GM12878 (cell line): ENCODE data around the gene SNRNP200. TPM values are rescaled to one million over a fixed set of nuclear protein-coding genes. Genes with fewer than 3 reads are reported as not detected.

ENCODE experiments used
- ATAC-seq: fragments of 200-7000 bp; cut with Tn5 transposase; 3 replicates; pipeline ENCODE4 v1.9.1; 2020; ENCODE audit warnings: mild to moderate bottlenecking, moderate library complexity
- BruUV-seq: library from RNA; stranded (reverse); fragments of 400-500 nt; replicated peaks from 2 replicates; lab custom pipeline; 2021; lab: Mats Ljungman, UMichigan
- CTCF ChIA-PET: fragments of 300-600 bp; sonication (Branson Sonifier 250); formaldehyde crosslinking; extraction: SDS; loops from one replicate; lab custom pipeline; 2021; ENCODE audit warnings: inconsistent platforms; lab: Yijun Ruan, JAX
- POLR2A ChIA-PET: fragments of 350-600 bp; formaldehyde crosslinking; extraction: SDS; loops from one replicate; lab custom pipeline; 2021; ENCODE audit warnings: inconsistent platforms; lab: Charles Lee
- RAD21 ChIA-PET: fragments of 300-600 bp; sonication (Branson Sonifier 250); formaldehyde crosslinking; loops from one replicate; lab custom pipeline; 2023; ENCODE audit warnings: antibody characterized with exemption; ENCODE audit not compliant: unreplicated experiment; lab: Charles Lee
- SMC1A ChIA-PET: fragments of 300-600 bp; sonication (Branson Sonifier 250); formaldehyde crosslinking; loops from one replicate; lab custom pipeline; 2023; ENCODE audit not compliant: unreplicated experiment, uncharacterized antibody; lab: Charles Lee
- DNase-seq: peaks from one replicate; pipeline ENCODE4 v3.0.0-alpha.2; 2011; ENCODE audit warnings: low read depth, low spot score
- FAIRE-seq: peaks from 3 replicates; lab custom pipeline; 2011; peaks lifted over from hg19 to GRCh38; lab: Jason Lieb, UNC
- H2AFZ ChIP-seq: 2 replicates; pipeline ENCODE4 v1.6.0; 2011; ENCODE audit warnings: low read depth, low read length, control low read depth; ENCODE audit not compliant: control insufficient read depth
- H3K27ac ChIP-seq: 2 replicates; pipeline ENCODE4 v1.5.1; 2011; ENCODE audit warnings: control low read depth; ENCODE audit not compliant: control insufficient read depth, insufficient read depth
- H3K27me3 ChIP-seq, 2 experiments: replicated peaks in 1 of 2; 2 replicates each; pipeline versions ENCODE4 v1.6.0 to v1.6.1; 2011; ENCODE audit warnings: low read length in 1 of 2; ENCODE audit not compliant: control insufficient read depth in 2 of 2, insufficient read depth in 2 of 2
- H3K36me3 ChIP-seq, 2 experiments: 2 replicates each; pipeline ENCODE4 v1.5.1; 2011; ENCODE audit warnings: low read length in 1 of 2; ENCODE audit not compliant: control insufficient read depth in 2 of 2, insufficient read depth in 2 of 2
- H3K4me1 ChIP-seq: 2 replicates; pipeline ENCODE4 v1.6.1; 2011; ENCODE audit warnings: mild to moderate bottlenecking, low read length, moderate library complexity, mixed read lengths; ENCODE audit not compliant: control insufficient read depth, insufficient read depth
- H3K4me2 ChIP-seq: 2 replicates; pipeline ENCODE4 v1.6.0; 2011; ENCODE audit warnings: control low read depth; ENCODE audit not compliant: control insufficient read depth, insufficient read depth
- H3K4me3 ChIP-seq: fragments of 200-600 bp; sonication (generic); 2 replicates; pipeline ENCODE4 v1.5.1; 2016
- H3K79me2 ChIP-seq: 2 replicates; pipeline ENCODE4 v1.6.0; 2011; ENCODE audit warnings: low read length; ENCODE audit not compliant: control insufficient read depth, insufficient read depth
- H3K9ac ChIP-seq: 2 replicates; pipeline ENCODE4 v1.8.0; 2011; ENCODE audit warnings: low read length, control low read depth, mixed read lengths; ENCODE audit not compliant: control insufficient read depth, insufficient read depth
- H3K9me3 ChIP-seq: replicated peaks from 3 replicates; pipeline ENCODE4 v1.5.1; 2011; ENCODE audit warnings: mild to moderate bottlenecking, low read length; ENCODE audit not compliant: control insufficient read depth, insufficient read depth
- H4K20me1 ChIP-seq: 2 replicates; pipeline ENCODE4 v1.6.0; 2011; ENCODE audit not compliant: control insufficient read depth, insufficient read depth
- BRCA1 ChIP-seq: IDR thresholded peaks from 2 replicates; pipeline ENCODE4 v1.6.1; 2011; ENCODE audit warnings: low read depth, low read length, improper control_type of control experiment
- CEBPB ChIP-seq, 2 experiments: fragments of 150-350 bp in 1 of 2; IDR thresholded peaks; 2 replicates each; pipeline ENCODE4 v1.6.1; 2012 to 2014; ENCODE audit warnings: low read depth in 2 of 2, low read length in 2 of 2, borderline replicate concordance in 1 of 2, inconsistent platforms in 1 of 2
- EP300 ChIP-seq, 2 experiments: fragments of 150-350 bp in 1 of 2; IDR thresholded peaks; 2 replicates each; pipeline ENCODE4 v1.6.1; 2011 to 2012; ENCODE audit warnings: low read depth in 2 of 2, low read length in 2 of 2, borderline replicate concordance in 1 of 2, improper control_type of control experiment in 1 of 2, inconsistent platforms in 1 of 2; ENCODE audit not compliant: control insufficient read depth in 1 of 2
- FOS ChIP-seq: IDR thresholded peaks from 3 replicates; pipeline ENCODE4 v1.6.1; 2011; ENCODE audit warnings: borderline replicate concordance; ENCODE audit not compliant: insufficient read length; ENCODE audit errors: extremely low read depth
- MXI1 ChIP-seq: fragments of 150-350 bp; IDR thresholded peaks from 2 replicates; pipeline ENCODE4 v1.6.1; 2011; ENCODE audit warnings: low read depth, mild to moderate bottlenecking, inconsistent platforms, low read length, improper control_type of control experiment
- NFIC ChIP-seq: IDR thresholded peaks from 2 replicates; pipeline ENCODE4 v1.6.1; 2012; ENCODE audit warnings: low read depth, mild to moderate bottlenecking, inconsistent platforms, low read length, moderate library complexity
- NR2F1 ChIP-seq: fragments of 450-650 bp; conservative IDR thresholded peaks from 2 replicates; pipeline ENCODE4 v1.6.1; 2017; ENCODE audit warnings: mild to moderate bottlenecking
- PBX3 ChIP-seq: IDR thresholded peaks from 2 replicates; pipeline ENCODE4 v1.6.1; 2011; ENCODE audit warnings: mild to moderate bottlenecking, low read depth, low read length, moderate library complexity; ENCODE audit not compliant: insufficient replicate concordance
- SUPT20H ChIP-seq: IDR thresholded peaks from 2 replicates; pipeline ENCODE4 v1.6.1; 2011; ENCODE audit warnings: low read depth, mild to moderate bottlenecking, low read length, moderate library complexity, borderline replicate concordance; ENCODE audit not compliant: control insufficient read depth
- SUZ12 ChIP-seq: fragments of 200-600 bp; sonication (generic); IDR thresholded peaks from one replicate; pipeline ENCODE4 v1.6.1; 2018; ENCODE audit warnings: antibody characterized with exemption, mild to moderate bottlenecking; ENCODE audit not compliant: unreplicated experiment
- ZNF274 ChIP-seq: IDR thresholded peaks from one replicate; pipeline ENCODE4 v1.8.0; 2011; ENCODE audit not compliant: insufficient read length, insufficient read depth
- WGBS: methylation state at CpG from one replicate; pipeline ENCODE4 v1.1.6; 2016; ENCODE audit warnings: low lambda C conversion rate; ENCODE audit not compliant: insufficient replicate concordance, insufficient coverage; ENCODE audit errors: missing lambda C conversion rate; 5-methylcytosine and 5-hydroxymethylcytosine counted together
- in situ Hi-C: fragments of 300-500 bp; cut with MboI; formaldehyde crosslinking; loops from 9 replicates; pipeline ENCODE4 v1.14.3; 2018; ENCODE audit warnings: mixed read lengths
- intact Hi-C: fragments of 100-400 bp; cut with micrococcal nuclease; formaldehyde crosslinking; loops from one replicate; pipeline ENCODE4 v1.14.2; 2022; ENCODE audit not compliant: unreplicated experiment
- polyA plus RNA-seq, 11 experiments: library from polyadenylated mRNA; depleted of rRNA in 4 of 11; unstranded in 6 of 11; stranded (reverse) in 5 of 11; fragments of >200 nt; fragmentation: Nextera tagmentation in 4 of 11; fragmentation: Illumina TruSeq in 1 of 11; extraction: Ambion mirVana in 4 of 11; extraction: Trizol in 1 of 11; gene quantifications; 1 replicate in 1 of 11; 2 replicates in 10 of 11; pipeline versions ENCODE4 v1.2.1 to v1.2.3, GENCODE V29; 2011 to 2016; ENCODE audit warnings: inconsistent platforms in 2 of 11, missing spikeins in 2 of 11, low read depth in 1 of 11
- total RNA-seq, 4 experiments: library from RNA; depleted of rRNA in 3 of 4; stranded (reverse); fragments of >200 nt in 3 of 4; fragmentation: Illumina TruSeq in 1 of 4; extraction: Trizol in 1 of 4; gene quantifications; 2 replicates each; pipeline versions ENCODE4 v1.2.1 to v1.2.3, GENCODE V29; 2013 to 2021

Gene SNRNP200
- total and polyA plus RNA-seq, 10 of the 15 experiments (the other 5 are each of a cell fraction or from before 2014, with no cell fraction given): 59.2 to 176 (median 106) TPM

- TF ChIP-seq PBX3 (no peak), ZNF274 (no peak), FOS (no peak), MXI1 (no peak), BRCA1 (no peak), SUPT20H (no peak), EP300 (IDR thresholded peaks at IDR 0.05; ENCODE audit: borderline replicate concordance in 1 of 2, control insufficient read depth in 1 of 2, low read depth in 2 of 2, low read length in 2 of 2) (no peak), SUZ12 (no peak)
Observed at GRCh38 chr2:96306370-96306769, 1.0 kb upstream of the SNRNP200 start (continued).

- 7% methylated on average over 9 of the region's 9 CpGs for WGBS
- SMC1A ChIA-PET: interaction anchor here (0.6 to 4.0 kb wide), 12 partner anchors 10 to 82 kb away, joined by 3 to 29 read pairs (median 3); partner anchors contain the start of gene NCAPH
- in situ Hi-C loops (no loop called here), intact Hi-C loops (loop anchor here (1.0 to 2.0 kb wide), 4 partner anchors 15 to 40 kb away; partner anchors contain the start of gene CIAO1)
- RAD21 ChIA-PET: interaction anchor here (1.0 to 2.9 kb wide), 5 partner anchors 14 to 100 kb away, joined by 3 to 30 read pairs (median 5); no protein-coding TSS in a partner anchor
- Histone ChIP-seq H3K36me3 (peaks cover 4 to 18% of the 10 kb centered on the region in 2 experiments; a peak in 3 of 4 replicates), H3K4me3 (peak overlapping the region; percentile 90), H3K79me2 (peaks cover 44% of the 10 kb centered on the region), H3K4me2 (peak overlapping the region; percentile 88), H3K9ac (peak overlapping the region; percentile 76), H3K4me1 (peaks cover 5% of the 10 kb centered on the region), H4K20me1 (no peaks in the 10 kb centered on the region), H3K27me3 (no peaks in the 10 kb centered on the region), H3K9me3 (no peaks in the 10 kb centered on the region), H3K27ac (peak overlapping the region; percentile 84), H2AFZ (peak overlapping the region; percentile 38)
- no peak for FAIRE-seq
- no peak for DNase-seq
- BruUV-seq: TSS peak; percentile 97
- peak; percentile 11; the same call in 1 of the 2 replicates for TF ChIP-seq NFIC
- no peak for TF ChIP-seq NR2F1
- TF ChIP-seq CEBPB (IDR thresholded peaks at IDR 0.05; ENCODE audit: borderline replicate concordance in 1 of 2, low read depth in 2 of 2, low read length in 2 of 2): no peak
- CTCF ChIA-PET: interaction anchor here (0.6 to 2.2 kb wide), 5 partner anchors 14 to 132 kb away, joined by 3 to 6 read pairs (median 3); no protein-coding TSS in a partner anchor
- peak; percentile 6 for ATAC-seq
- POLR2A ChIA-PET: interaction anchor here (0.6 to 3.4 kb wide), 6 partner anchors 10 to 73 kb away, joined by 3 to 24 read pairs (median 10); partner anchors contain the start of genes ITPRIPL1 and NCAPH
Observed at GRCh38 chr2:96305979-96306308, 598 bp upstream of the SNRNP200 start.
